Measurements from ENCODE around the gene HSD17B11. TPM values are rescaled to one million over a fixed set of nuclear protein-coding genes. Genes with fewer than 3 reads are reported as not detected.
"Not testable (repeated sequence)": the region's sequence is repeated elsewhere in the genome, so short reads cannot be mapped to it uniquely, and the experiment has no call there.

Gene HSD17B11
- total RNA-seq, 4 donors from 2014 or later, result 15.3 to 34.9 (median 19.2) TPM

DNA sequence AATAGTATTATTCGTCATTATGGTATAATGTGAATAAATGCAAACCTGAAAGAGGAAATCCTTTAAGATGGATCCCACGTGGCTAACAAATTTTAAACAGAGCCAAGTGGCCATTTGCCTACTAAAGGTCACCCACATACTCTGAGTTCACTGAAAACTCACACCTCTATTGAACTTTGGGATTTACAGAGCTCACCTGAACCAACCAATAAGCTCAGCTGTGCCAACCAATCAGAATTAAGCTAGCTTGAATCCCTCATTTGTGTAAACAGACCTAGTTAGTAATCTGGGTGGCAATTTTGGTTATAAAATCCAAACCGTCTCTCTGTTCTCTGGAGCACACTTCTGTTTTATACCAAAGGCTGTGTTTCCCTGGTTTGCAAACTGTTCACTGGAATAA, 26.0 kb upstream of the HSD17B11 start:
- Histone ChIP-seq H3K4me1 (peaks cover 6 to 8% of the 10 kb centered on the region in 2 donors), H3K4me3 (no peak overlapping the region), H3K36me3 (no peaks in the 10 kb centered on the region), H3K27me3 (no peaks in the 10 kb centered on the region), H3K9me3 (no peaks in the 10 kb centered on the region), H3K27ac (no peak overlapping the region)
- in situ Hi-C loops (cut with MboI; ENCODE audit: low sequenced_read_pairs in 4 of 4) (no loop called here), intact Hi-C loops (cut with DNase I; ENCODE audit: low total_unique reads) (no loop called here)
- no peak for DNase-seq
- TF ChIP-seq, protein P1, sequence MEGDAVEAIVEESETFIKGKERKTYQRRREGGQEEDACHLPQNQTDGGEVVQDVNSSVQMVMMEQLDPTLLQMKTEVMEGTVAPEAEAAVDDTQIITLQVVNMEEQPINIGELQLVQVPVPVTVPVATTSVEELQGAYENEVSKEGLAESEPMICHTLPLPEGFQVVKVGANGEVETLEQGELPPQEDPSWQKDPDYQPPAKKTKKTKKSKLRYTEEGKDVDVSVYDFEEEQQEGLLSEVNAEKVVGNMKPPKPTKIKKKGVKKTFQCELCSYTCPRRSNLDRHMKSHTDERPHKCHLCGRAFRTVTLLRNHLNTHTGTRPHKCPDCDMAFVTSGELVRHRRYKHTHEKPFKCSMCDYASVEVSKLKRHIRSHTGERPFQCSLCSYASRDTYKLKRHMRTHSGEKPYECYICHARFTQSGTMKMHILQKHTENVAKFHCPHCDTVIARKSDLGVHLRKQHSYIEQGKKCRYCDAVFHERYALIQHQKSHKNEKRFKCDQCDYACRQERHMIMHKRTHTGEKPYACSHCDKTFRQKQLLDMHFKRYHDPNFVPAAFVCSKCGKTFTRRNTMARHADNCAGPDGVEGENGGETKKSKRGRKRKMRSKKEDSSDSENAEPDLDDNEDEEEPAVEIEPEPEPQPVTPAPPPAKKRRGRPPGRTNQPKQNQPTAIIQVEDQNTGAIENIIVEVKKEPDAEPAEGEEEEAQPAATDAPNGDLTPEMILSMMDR (IDR thresholded peaks at IDR 0.05 in 4 of 5, conservative IDR thresholded peaks at IDR 0.05 in 1 of 5), result no peak
- no peak for TF ChIP-seq POLR2A (IDR thresholded peaks at IDR 0.05)
- ATAC-seq, result no peak

DNA sequence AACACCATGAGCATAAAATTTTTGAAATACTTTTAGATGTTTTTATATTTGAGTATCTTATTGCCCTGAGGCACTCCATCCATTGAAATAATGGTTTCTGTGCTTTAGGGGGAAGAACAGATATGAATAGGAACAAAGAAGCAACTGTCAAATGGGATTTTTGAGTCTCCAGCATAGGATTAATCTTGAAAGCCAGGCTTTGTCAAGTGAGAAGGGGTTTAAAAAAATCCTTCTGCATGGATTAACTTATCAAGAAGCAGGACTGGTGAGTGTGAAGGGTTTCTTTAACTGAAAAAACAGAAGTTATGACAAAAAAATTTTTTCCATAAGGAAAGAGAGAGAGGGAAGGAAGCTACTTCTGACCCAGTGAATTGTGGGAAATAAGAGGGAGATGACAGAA, 23.8 kb upstream of the HSD17B11 start:
- Histone ChIP-seq H3K27ac (no peak overlapping the region), H3K9me3 (no peaks in the 10 kb centered on the region), H3K36me3 (no peaks in the 10 kb centered on the region), H3K4me1 (no peaks in the 10 kb centered on the region), H3K4me3 (no peak overlapping the region), H3K27me3 (no peaks in the 10 kb centered on the region)
- TF ChIP-seq, protein P1 (IDR thresholded peaks at IDR 0.05 in 4 of 5, conservative IDR thresholded peaks at IDR 0.05 in 1 of 5), result no peak
- TF ChIP-seq POLR2A (IDR thresholded peaks at IDR 0.05), result no peak
- intact Hi-C loops (cut with DNase I; ENCODE audit: low total_unique reads), result no loop called here
- ATAC-seq, result no peak
- DNase-seq, result no peak
- in situ Hi-C loops (cut with MboI; ENCODE audit: low sequenced_read_pairs in 4 of 4), result no loop called here

DNA sequence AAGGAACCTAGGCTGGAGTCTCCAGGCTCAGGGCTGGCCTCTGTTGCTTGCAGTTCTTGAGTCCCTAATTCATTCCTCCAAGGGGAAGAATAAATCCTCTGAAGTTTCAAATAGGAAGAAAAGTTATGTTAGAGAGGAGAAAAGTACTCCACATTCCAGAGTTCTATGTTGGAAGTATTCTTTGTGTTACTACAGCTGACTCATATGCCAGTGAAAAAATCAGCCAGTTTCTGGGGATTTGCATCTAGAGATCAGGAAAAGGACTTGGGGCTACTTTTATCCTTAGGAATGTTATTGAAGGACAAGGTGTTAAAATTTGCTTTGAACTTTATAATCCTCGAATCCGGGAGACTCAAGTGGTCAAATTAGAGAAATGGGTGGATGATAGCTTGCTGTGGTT, 19.7 kb upstream of the HSD17B11 start:
- no peak for ATAC-seq
- in situ Hi-C loops (cut with MboI; ENCODE audit: low sequenced_read_pairs in 4 of 4), result no loop called here
- H3K4me1 ChIP-seq, result no peaks in the 10 kb centered on the region

DNA sequence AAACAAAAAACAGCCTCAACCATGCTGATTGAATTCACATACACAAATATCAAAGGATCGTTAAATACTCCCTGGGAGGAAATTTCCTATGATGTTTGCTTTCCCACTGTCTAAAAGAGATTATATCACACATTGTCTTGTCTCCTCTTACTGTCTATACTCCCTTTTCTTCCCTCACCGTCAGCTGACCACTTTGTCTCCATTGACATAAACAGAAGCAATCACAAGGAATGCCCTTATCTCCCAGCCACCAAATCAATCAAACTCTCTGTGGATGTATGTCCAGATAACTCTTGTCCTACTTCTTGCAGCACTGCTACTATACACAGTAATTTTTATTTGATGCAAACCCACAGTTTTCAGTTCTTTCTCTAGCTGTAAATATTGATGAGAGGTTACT, 19.2 kb upstream of the HSD17B11 start:
- no peaks in the 10 kb centered on the region for H3K36me3 ChIP-seq
- DNase-seq, result no peak
- in situ Hi-C loops (cut with MboI; ENCODE audit: low sequenced_read_pairs in 4 of 4) (no loop called here), intact Hi-C loops (cut with DNase I; ENCODE audit: low total_unique reads) (no loop called here)
- TF ChIP-seq, protein P1 (IDR thresholded peaks at IDR 0.05 in 4 of 5, conservative IDR thresholded peaks at IDR 0.05 in 1 of 5), result no peak
- no peak for TF ChIP-seq POLR2A (IDR thresholded peaks at IDR 0.05)
- H3K9me3 ChIP-seq, result no peaks in the 10 kb centered on the region
- ATAC-seq, result no peak
- no peak overlapping the region for H3K4me3 ChIP-seq
- H3K27me3 ChIP-seq, result no peaks in the 10 kb centered on the region
- H3K4me1 ChIP-seq, result no peaks in the 10 kb centered on the region
- no peak overlapping the region for H3K27ac ChIP-seq

More for the DNA sequence above, 19.7 kb upstream of the HSD17B11 start:
- TF ChIP-seq, protein P1 (IDR thresholded peaks at IDR 0.05 in 4 of 5, conservative IDR thresholded peaks at IDR 0.05 in 1 of 5), result no peak
- TF ChIP-seq POLR2A (IDR thresholded peaks at IDR 0.05), result no peak
- Histone ChIP-seq H3K36me3 (no peaks in the 10 kb centered on the region), H3K4me3 (no peak overlapping the region), H3K27ac (no peak overlapping the region), H3K27me3 (no peaks in the 10 kb centered on the region), H3K9me3 (no peaks in the 10 kb centered on the region)
- DNase-seq, result no peak
- intact Hi-C loops (cut with DNase I; ENCODE audit: low total_unique reads), result no loop called here

DNA sequence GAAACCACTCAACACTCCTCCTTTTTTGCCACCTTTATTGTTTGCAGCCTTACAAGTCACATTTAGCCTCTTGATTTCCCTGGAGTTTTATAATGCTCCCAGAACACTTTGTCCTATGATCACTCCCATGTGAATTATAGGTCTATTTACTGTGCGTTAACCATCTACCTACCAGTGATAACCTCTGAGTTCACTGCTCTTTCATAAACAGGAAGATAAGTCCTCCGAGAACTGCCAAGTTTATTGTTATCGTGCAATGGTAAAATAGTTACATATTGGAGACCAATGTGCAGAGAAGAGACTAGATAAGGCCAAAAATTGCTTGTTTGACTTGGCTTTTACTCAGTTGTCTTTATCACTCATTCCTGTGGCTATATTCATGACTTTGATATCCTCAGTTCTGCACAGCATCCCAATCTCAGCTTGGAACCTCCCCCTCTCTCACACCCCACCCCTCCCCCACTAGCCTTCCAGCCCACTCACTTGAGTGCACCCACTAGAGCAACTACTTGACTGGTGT, 18.5 kb upstream of the HSD17B11 start:
- Histone ChIP-seq H3K4me1 (no peaks in the 10 kb centered on the region), H3K36me3 (no peaks in the 10 kb centered on the region), H3K4me3 (no peak overlapping the region), H3K27me3 (no peaks in the 10 kb centered on the region), H3K27ac (no peak overlapping the region), H3K9me3 (no peaks in the 10 kb centered on the region)
- DNase-seq, result no peak
- in situ Hi-C loops (cut with MboI; ENCODE audit: low sequenced_read_pairs in 4 of 4) (no loop called here), intact Hi-C loops (cut with DNase I; ENCODE audit: low total_unique reads) (no loop called here)
- TF ChIP-seq POLR2A (IDR thresholded peaks at IDR 0.05), result no peak
- TF ChIP-seq, protein P1 (IDR thresholded peaks at IDR 0.05 in 4 of 5, conservative IDR thresholded peaks at IDR 0.05 in 1 of 5), result no peak
- peak in 1 of 2 donors; percentile 54 for ATAC-seq

DNA sequence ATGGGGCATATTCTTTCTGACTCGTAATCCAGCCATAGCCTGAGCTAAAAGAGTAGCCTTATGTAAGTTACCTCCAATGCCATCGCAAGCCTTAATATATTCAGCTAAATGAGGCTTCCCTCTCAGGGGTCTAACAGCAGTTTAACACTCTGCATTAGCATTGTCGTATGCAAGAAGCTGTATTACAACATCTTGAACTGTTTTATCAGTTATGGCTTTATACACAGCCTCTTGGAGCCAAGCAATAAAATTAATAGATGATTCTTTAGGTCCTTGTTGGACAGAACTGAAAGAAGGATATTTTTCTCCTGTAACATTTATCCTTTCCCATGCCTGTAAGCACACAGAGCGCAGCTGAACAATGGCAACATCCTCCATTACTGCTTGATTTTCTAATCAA, 15.9 kb upstream of the HSD17B11 start:
- H3K27ac ChIP-seq; H3K4me3 ChIP-seq; DNase-seq; in situ Hi-C loops (cut with MboI; ENCODE audit: low sequenced_read_pairs in 4 of 4); H3K36me3 ChIP-seq; H3K27me3 ChIP-seq; H3K9me3 ChIP-seq; intact Hi-C loops (cut with DNase I; ENCODE audit: low total_unique reads); H3K4me1 ChIP-seq; ATAC-seq: not testable (repeated sequence)

Data from gastrocnemius medialis (tissue), 4 donors.